PC-3 (cell line): ENCODE data around the gene PHETA1. TPM values are rescaled to one million over a fixed set of nuclear protein-coding genes. Genes with fewer than 3 reads are reported as not detected.

Experiments used
- ATAC-seq: fragments of 200-7000 bp; cut with Tn5 transposase; 2 replicates; pipeline ENCODE4 v1.9.1; 2020; ENCODE audit warnings: mild to moderate bottlenecking, moderate library complexity
- Bru-seq: library from RNA; stranded (reverse); fragments of 400-500 nt; gene quantifications from one replicate; lab custom pipeline; 2021; lab: Mats Ljungman, UMichigan
- BruChase-seq, 2 experiments: library from RNA; stranded (reverse); fragments of 400-500 nt; gene quantifications; one replicate each; lab custom pipeline; 2021; lab: Mats Ljungman, UMichigan
- BruUV-seq: library from RNA; stranded (reverse); fragments of 400-500 nt; replicated peaks from 2 replicates; lab custom pipeline; 2021; lab: Mats Ljungman, UMichigan
- CTCF ChIA-PET: fragments of 300-600 bp; sonication (Branson Sonifier 250); formaldehyde crosslinking; loops from one replicate; lab custom pipeline; 2022; ENCODE audit warnings: antibody characterized with exemption; lab: Charles Lee
- POLR2A ChIA-PET: fragments of 300-600 bp; sonication (Branson Sonifier 250); formaldehyde crosslinking; loops from one replicate; lab custom pipeline; 2022; ENCODE audit warnings: antibody characterized with exemption; ENCODE audit not compliant: unreplicated experiment; lab: Charles Lee
- DNase-seq: peaks from one replicate; pipeline ENCODE4 v3.0.0-alpha.2; 2015
- H2AFZ ChIP-seq: fragments of 300-600 bp; sonication (generic); 2 replicates; pipeline ENCODE4 v1.6.0; 2016; ENCODE audit warnings: antibody characterized with exemption, low read length
- H3F3A ChIP-seq: fragments of 300-600 bp; sonication (generic); one replicate; pipeline ENCODE4 v1.6.0; 2017; ENCODE audit warnings: antibody characterized with exemption, low read length, control low read depth, mild to moderate bottlenecking; ENCODE audit not compliant: unreplicated experiment
- H3K27ac ChIP-seq: fragments of 300-600 bp; sonication (generic); 2 replicates; pipeline ENCODE4 v1.5.1; 2016; ENCODE audit warnings: mild to moderate bottlenecking, low read length
- H3K27me3 ChIP-seq: fragments of 300-600 bp; sonication (generic); 2 replicates; pipeline ENCODE4 v1.6.1; 2016; ENCODE audit warnings: low read length, mixed read lengths
- H3K36me3 ChIP-seq: fragments of 300-600 bp; sonication (generic); 2 replicates; pipeline ENCODE4 v1.6.1; 2016; ENCODE audit warnings: low read depth, mixed run types, low read length, mixed read lengths
- H3K4me1 ChIP-seq: fragments of 300-600 bp; sonication (generic); 2 replicates; pipeline ENCODE4 v1.5.1; 2016; ENCODE audit warnings: low read length; ENCODE audit not compliant: insufficient read depth
- H3K4me2 ChIP-seq: fragments of 300-600 bp; sonication (generic); 2 replicates; pipeline ENCODE4 v1.6.0; 2016; ENCODE audit warnings: low read length
- H3K4me3 ChIP-seq: fragments of 300-600 bp; sonication (generic); 2 replicates; pipeline ENCODE4 v1.5.1; 2016; ENCODE audit warnings: mild to moderate bottlenecking, low read length, mixed read lengths
- H3K79me2 ChIP-seq: fragments of 300-600 bp; sonication (generic); 2 replicates; pipeline ENCODE4 v1.6.1; 2017; ENCODE audit warnings: low read length, mixed read lengths
- H3K9ac ChIP-seq: fragments of 300-600 bp; sonication (generic); 2 replicates; pipeline ENCODE4 v1.6.0; 2016; ENCODE audit warnings: mild to moderate bottlenecking, low read length
- H3K9me2 ChIP-seq: fragments of 300-600 bp; sonication (generic); replicated peaks from 2 replicates; pipeline ENCODE4 v1.6.1; 2016; ENCODE audit warnings: mixed run types, low read length, mixed read lengths
- H3K9me3 ChIP-seq: fragments of 300-600 bp; sonication (generic); 2 replicates; pipeline ENCODE4 v1.6.1; 2016; ENCODE audit warnings: low read length, mixed read lengths
- H4K20me1 ChIP-seq: fragments of 300-600 bp; sonication (generic); 2 replicates; pipeline ENCODE4 v1.6.1; 2016; ENCODE audit warnings: low read length, mixed read lengths
- CTCF ChIP-seq: fragments of 300-600 bp; sonication (generic); conservative IDR thresholded peaks from 2 replicates; pipeline ENCODE4 v1.5.1; 2017; ENCODE audit warnings: antibody characterized with exemption, low read depth, mild to moderate bottlenecking, low read length
- EZH2 ChIP-seq: fragments of 300-600 bp; sonication (generic); IDR thresholded peaks from one replicate; pipeline ENCODE4 v1.6.1; 2017; ENCODE audit warnings: antibody characterized with exemption, mild to moderate bottlenecking, low read length; ENCODE audit not compliant: unreplicated experiment
- EZH2phosphoT487 ChIP-seq: fragments of 300-600 bp; sonication (generic); IDR thresholded peaks from 2 replicates; pipeline ENCODE4 v1.6.1; 2018; ENCODE audit warnings: mild to moderate bottlenecking, antibody characterized with exemption, low read length, borderline replicate concordance
- intact Hi-C: fragments of 100-400 bp; cut with micrococcal nuclease; formaldehyde crosslinking; loops from 2 replicates; pipeline ENCODE4 v1.9.0; 2023
- long read RNA-seq: library from polyadenylated mRNA; unstranded; transcript quantifications from one replicate; pipeline ENCODE4 v2.0.0, GENCODE V29; 2021; ENCODE audit not compliant: unreplicated experiment
- total RNA-seq: library from RNA; depleted of rRNA; stranded (reverse); fragments of >200 nt; gene quantifications from 2 replicates; pipeline ENCODE4 v1.2.3, GENCODE V29; 2014; rRNA removed

PHETA1 gene
- total RNA-seq (18.6 and 22.8 TPM in 2 replicates), Bru-seq, nascent RNA (percentile 56 among the genes with signal in this experiment), BruChase-seq, experiment 1, labeled RNA remaining after a 6-hour chase (percentile 75 among the genes with signal in this experiment), BruChase-seq, experiment 2, labeled RNA remaining after a 2-hour chase (percentile 71 among the genes with signal in this experiment)
- long read RNA-seq, partial matches to known transcripts, result 1 of 42 reads
- long read RNA-seq, other reads (novel, unspliced or antisense), result 40 of 42 reads

- no peak within 1 kb of the TSS for H3K27ac ChIP-seq
- TF ChIP-seq EZH2 (no peak), CTCF (no peak), EZH2phosphoT487 (no peak)
- H3K27me3 ChIP-seq, result no peaks in the 10 kb centered on the region
Measured at GRCh38 chr12:111368788-111369495, at the start of gene PHETA1. TSS of gene PHETA1 (minus strand) at chr12:111369095. CDS start at chr12:111363427, 5,668 bp downstream.

GRCh38 chr12:111418594-111418880 is 49.6 kb upstream of the PHETA1 start:
- TF ChIP-seq CTCF (no peak), EZH2phosphoT487 (no peak), EZH2 (no peak)
- Histone ChIP-seq H3K9me3 (no peaks in the 10 kb centered on the region), H3K79me2 (peaks cover 20% of the 10 kb centered on the region), H3K4me1 (peaks cover 7% of the 10 kb centered on the region), H2AFZ (no peak overlapping the region), H3K36me3 (peaks cover 7% of the 10 kb centered on the region; the same call in 1 of the 2 replicates), H3K4me3 (no peak overlapping the region), H3K4me2 (no peak overlapping the region), H4K20me1 (no peaks in the 10 kb centered on the region), H3K27ac (no peak overlapping the region), H3K9ac (no peak overlapping the region), H3K27me3 (no peaks in the 10 kb centered on the region), H3F3A (no peaks in the 10 kb centered on the region), H3K9me2 (no peaks in the 10 kb centered on the region)
- intact Hi-C loops, result no loop called here
- DNase-seq (no peak), ATAC-seq (no peak)
- no TSS peak for BruUV-seq
- ChIA-PET POLR2A (no interaction called here), CTCF (no interaction called here)

More at GRCh38 chr12:111368788-111369495, at the start of gene PHETA1:
- 0 out of 2 replicates have a peak, but pooled peaks cover 2% of the 10 kb centered on the region for H3K36me3 ChIP-seq
- H2AFZ ChIP-seq, result peak within 1 kb of the TSS; percentile 94
- peaks cover 10% of the 10 kb centered on the region; the same call in 1 of the 2 replicates for H3K79me2 ChIP-seq
- H3F3A ChIP-seq, result no peaks in the 10 kb centered on the region
- H3K9me2 ChIP-seq, result no peaks in the 10 kb centered on the region
- intact Hi-C loops, result loop anchor here (1.0 kb wide), 1 partner anchor 38 kb away; no protein-coding TSS in a partner anchor
- peaks cover 12% of the 10 kb centered on the region for H3K4me1 ChIP-seq
- peak within 1 kb of the TSS; percentile 99 for H3K4me2 ChIP-seq
- peak; percentile 95 for ATAC-seq
- CTCF ChIA-PET, result no interaction called here
- BruUV-seq, result no TSS peak
- H3K9ac ChIP-seq, result peak within 1 kb of the TSS; percentile 71
- peak; percentile 88 for DNase-seq
- POLR2A ChIA-PET, result interaction anchor here (0.5 kb wide), 1 partner anchor 295 kb away, joined by 3 read pairs; no protein-coding TSS in a partner anchor
- no peaks in the 10 kb centered on the region for H3K9me3 ChIP-seq
- no peaks in the 10 kb centered on the region for H4K20me1 ChIP-seq
- peak within 1 kb of the TSS; percentile 81 for H3K4me3 ChIP-seq
